Measurements from ENCODE around the gene RTN4R.

The RTN4R gene

GRCh38 chr22:20206709-20207215, 61.4 kb downstream of the RTN4R start:
- DNase-seq (ENCODE audit: low read depth) = peak; percentile 8
- peak overlapping the region; percentile 70 for H3K4me3 ChIP-seq (replicated peaks; ENCODE audit: low read depth, low read length)
- no peak for TF ChIP-seq CTCF (IDR thresholded peaks at IDR 0.05; ENCODE audit: low read length, missing control alignments)

- peak overlapping the region; percentile 70 for H3K4me3 ChIP-seq (replicated peaks; ENCODE audit: low read depth, low read length)
Measured at GRCh38 chr22:20205964-20206708, 62.0 kb downstream of the RTN4R start.

GRCh38 chr22:20205464-20205963, 62.6 kb downstream of the RTN4R start:
- no peak overlapping the region for H3K4me3 ChIP-seq (replicated peaks; ENCODE audit: low read depth, low read length)
- no peak for TF ChIP-seq CTCF (IDR thresholded peaks at IDR 0.05; ENCODE audit: low read length, missing control alignments)
- DNase-seq (ENCODE audit: low read depth) = no peak

More at GRCh38 chr22:20205964-20206708, 62.0 kb downstream of the RTN4R start:
- DNase-seq (ENCODE audit: low read depth) = peak; percentile 75
- peak; percentile 2 for TF ChIP-seq CTCF (IDR thresholded peaks at IDR 0.05; ENCODE audit: low read length, missing control alignments)

GRCh38 chr22:20204806-20205205, 63.3 kb downstream of the RTN4R start:
- TF ChIP-seq CTCF (IDR thresholded peaks at IDR 0.05; ENCODE audit: low read length, missing control alignments) = no peak
- H3K4me3 ChIP-seq (replicated peaks; ENCODE audit: low read depth, low read length) = no peak overlapping the region
- peak; percentile 9 for DNase-seq (ENCODE audit: low read depth)

GRCh38 chr22:20204311-20204710, 63.8 kb downstream of the RTN4R start:
- no peak for TF ChIP-seq CTCF (IDR thresholded peaks at IDR 0.05; ENCODE audit: low read length, missing control alignments)
- no peak for DNase-seq (ENCODE audit: low read depth)
- H3K4me3 ChIP-seq (replicated peaks; ENCODE audit: low read depth, low read length) = no peak overlapping the region

GRCh38 chr22:20203552-20204201, 64.4 kb downstream of the RTN4R start:
- no peak overlapping the region for H3K4me3 ChIP-seq (replicated peaks; ENCODE audit: low read depth, low read length)
- no peak for TF ChIP-seq CTCF (IDR thresholded peaks at IDR 0.05; ENCODE audit: low read length, missing control alignments)
- no peak for DNase-seq (ENCODE audit: low read depth)

Measured in fibroblast of pulmonary artery (primary cell).